GM12891 (cell line): ENCODE data around the gene DAZAP1.

Experiments used
- PAX5 ChIP-seq: IDR thresholded peaks from 2 replicates; pipeline ENCODE4 v1.6.1; 2011; ENCODE audit warnings: low read length, moderate library complexity, mild to moderate bottlenecking; ENCODE audit not compliant: insufficient read depth, severe bottlenecking
- POLR2A ChIP-seq: IDR thresholded peaks from 2 replicates; pipeline ENCODE4 v1.6.1; 2011; ENCODE audit warnings: low read depth, low read length, control low read depth
- POLR2AphosphoS5 ChIP-seq: IDR thresholded peaks from 2 replicates; pipeline ENCODE4 v1.6.1; 2011; ENCODE audit warnings: low read depth, low read length, control low read depth
- SPI1 ChIP-seq: IDR thresholded peaks from 2 replicates; pipeline ENCODE4 v1.6.1; 2011; ENCODE audit warnings: low read depth, low read length, control low read depth
- TAF1 ChIP-seq: IDR thresholded peaks from 2 replicates; pipeline ENCODE4 v1.6.1; 2011; ENCODE audit warnings: low read depth, low read length, control low read depth

DNA sequence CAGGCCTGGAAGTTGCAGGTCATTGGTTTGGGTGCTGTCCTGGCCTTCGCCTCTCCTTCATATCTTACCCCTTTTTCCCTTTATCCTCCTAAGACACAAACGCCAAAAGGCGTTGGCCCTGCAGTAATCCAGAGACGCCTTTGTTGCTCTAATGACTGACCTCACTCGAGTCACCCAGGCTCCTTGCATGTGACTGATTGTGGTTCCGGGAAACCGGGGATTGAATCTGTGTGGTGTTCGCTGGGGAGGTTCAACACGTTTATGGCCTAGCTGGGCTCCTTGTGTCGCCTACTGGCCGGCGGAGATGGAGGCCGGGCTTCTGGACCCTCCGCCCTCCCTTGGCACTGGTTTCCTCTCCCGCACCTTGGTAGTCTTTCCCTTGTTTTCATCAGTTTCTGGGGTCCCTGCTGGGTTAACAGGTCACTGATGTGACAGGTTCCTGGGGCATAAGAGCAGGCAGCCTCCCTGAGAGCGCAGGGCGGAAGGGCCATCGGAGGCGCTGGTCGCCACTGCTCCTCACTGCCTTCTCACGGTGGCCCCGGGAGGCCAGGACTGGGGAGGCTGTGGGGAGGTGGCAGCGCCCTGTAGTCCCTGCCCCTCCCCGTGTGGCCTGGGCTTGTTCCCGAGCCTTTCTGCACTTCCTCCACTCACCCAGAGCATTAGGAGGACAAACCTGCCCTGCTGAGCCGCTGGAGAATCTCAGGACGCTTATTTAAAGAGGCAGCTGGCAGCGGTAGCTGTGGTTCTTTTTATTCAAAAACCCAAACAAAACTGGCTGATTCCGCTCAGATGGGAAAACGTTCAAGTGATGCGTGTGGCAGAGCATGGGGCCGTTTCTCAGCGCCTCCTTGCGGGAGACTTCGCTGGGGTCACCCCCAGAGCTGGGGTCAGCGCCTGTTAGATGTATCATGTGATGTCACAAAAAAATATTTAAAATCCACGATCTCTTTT lies 41.8 kb upstream of the DAZAP1 start:
- no peak for TF ChIP-seq POLR2AphosphoS5
- TF ChIP-seq POLR2A = no peak
- TF ChIP-seq TAF1 = no peak
- TF ChIP-seq PAX5 = no peak
- TF ChIP-seq SPI1 = no peak
